PC-3 (cell line): Measurements from ENCODE around the gene MXRA7. TPM values are rescaled to one million over a fixed set of nuclear protein-coding genes. Genes with fewer than 3 reads are reported as not detected.

ENCODE experiments used
- ATAC-seq: fragments of 200-7000 bp; cut with Tn5 transposase; 2 replicates; pipeline ENCODE4 v1.9.1; 2020; ENCODE audit warnings: mild to moderate bottlenecking, moderate library complexity
- Bru-seq: library from RNA; stranded (reverse); fragments of 400-500 nt; gene quantifications from one replicate; lab custom pipeline; 2021; lab: Mats Ljungman, UMichigan
- BruChase-seq, 2 experiments: library from RNA; stranded (reverse); fragments of 400-500 nt; gene quantifications; one replicate each; lab custom pipeline; 2021; lab: Mats Ljungman, UMichigan
- BruUV-seq: library from RNA; stranded (reverse); fragments of 400-500 nt; replicated peaks from 2 replicates; lab custom pipeline; 2021; lab: Mats Ljungman, UMichigan
- CTCF ChIA-PET: fragments of 300-600 bp; sonication (Branson Sonifier 250); formaldehyde crosslinking; loops from one replicate; lab custom pipeline; 2022; ENCODE audit warnings: antibody characterized with exemption; lab: Charles Lee
- POLR2A ChIA-PET: fragments of 300-600 bp; sonication (Branson Sonifier 250); formaldehyde crosslinking; loops from one replicate; lab custom pipeline; 2022; ENCODE audit warnings: antibody characterized with exemption; ENCODE audit not compliant: unreplicated experiment; lab: Charles Lee
- DNase-seq: peaks from one replicate; pipeline ENCODE4 v3.0.0-alpha.2; 2015
- H2AFZ ChIP-seq: fragments of 300-600 bp; sonication (generic); 2 replicates; pipeline ENCODE4 v1.6.0; 2016; ENCODE audit warnings: antibody characterized with exemption, low read length
- H3F3A ChIP-seq: fragments of 300-600 bp; sonication (generic); one replicate; pipeline ENCODE4 v1.6.0; 2017; ENCODE audit warnings: antibody characterized with exemption, low read length, control low read depth, mild to moderate bottlenecking; ENCODE audit not compliant: unreplicated experiment
- H3K27ac ChIP-seq: fragments of 300-600 bp; sonication (generic); 2 replicates; pipeline ENCODE4 v1.5.1; 2016; ENCODE audit warnings: mild to moderate bottlenecking, low read length
- H3K27me3 ChIP-seq: fragments of 300-600 bp; sonication (generic); 2 replicates; pipeline ENCODE4 v1.6.1; 2016; ENCODE audit warnings: low read length, mixed read lengths
- H3K36me3 ChIP-seq: fragments of 300-600 bp; sonication (generic); 2 replicates; pipeline ENCODE4 v1.6.1; 2016; ENCODE audit warnings: low read depth, mixed run types, low read length, mixed read lengths
- H3K4me1 ChIP-seq: fragments of 300-600 bp; sonication (generic); 2 replicates; pipeline ENCODE4 v1.5.1; 2016; ENCODE audit warnings: low read length; ENCODE audit not compliant: insufficient read depth
- H3K4me2 ChIP-seq: fragments of 300-600 bp; sonication (generic); 2 replicates; pipeline ENCODE4 v1.6.0; 2016; ENCODE audit warnings: low read length
- H3K4me3 ChIP-seq: fragments of 300-600 bp; sonication (generic); 2 replicates; pipeline ENCODE4 v1.5.1; 2016; ENCODE audit warnings: mild to moderate bottlenecking, low read length, mixed read lengths
- H3K79me2 ChIP-seq: fragments of 300-600 bp; sonication (generic); 2 replicates; pipeline ENCODE4 v1.6.1; 2017; ENCODE audit warnings: low read length, mixed read lengths
- H3K9ac ChIP-seq: fragments of 300-600 bp; sonication (generic); 2 replicates; pipeline ENCODE4 v1.6.0; 2016; ENCODE audit warnings: mild to moderate bottlenecking, low read length
- H3K9me2 ChIP-seq: fragments of 300-600 bp; sonication (generic); replicated peaks from 2 replicates; pipeline ENCODE4 v1.6.1; 2016; ENCODE audit warnings: mixed run types, low read length, mixed read lengths
- H3K9me3 ChIP-seq: fragments of 300-600 bp; sonication (generic); 2 replicates; pipeline ENCODE4 v1.6.1; 2016; ENCODE audit warnings: low read length, mixed read lengths
- H4K20me1 ChIP-seq: fragments of 300-600 bp; sonication (generic); 2 replicates; pipeline ENCODE4 v1.6.1; 2016; ENCODE audit warnings: low read length, mixed read lengths
- CTCF ChIP-seq: fragments of 300-600 bp; sonication (generic); conservative IDR thresholded peaks from 2 replicates; pipeline ENCODE4 v1.5.1; 2017; ENCODE audit warnings: antibody characterized with exemption, low read depth, mild to moderate bottlenecking, low read length
- EZH2 ChIP-seq: fragments of 300-600 bp; sonication (generic); IDR thresholded peaks from one replicate; pipeline ENCODE4 v1.6.1; 2017; ENCODE audit warnings: antibody characterized with exemption, mild to moderate bottlenecking, low read length; ENCODE audit not compliant: unreplicated experiment
- EZH2phosphoT487 ChIP-seq: fragments of 300-600 bp; sonication (generic); IDR thresholded peaks from 2 replicates; pipeline ENCODE4 v1.6.1; 2018; ENCODE audit warnings: mild to moderate bottlenecking, antibody characterized with exemption, low read length, borderline replicate concordance
- intact Hi-C: fragments of 100-400 bp; cut with micrococcal nuclease; formaldehyde crosslinking; loops from 2 replicates; pipeline ENCODE4 v1.9.0; 2023
- long read RNA-seq: library from polyadenylated mRNA; unstranded; transcript quantifications from one replicate; pipeline ENCODE4 v2.0.0, GENCODE V29; 2021; ENCODE audit not compliant: unreplicated experiment
- total RNA-seq: library from RNA; depleted of rRNA; stranded (reverse); fragments of >200 nt; gene quantifications from 2 replicates; pipeline ENCODE4 v1.2.3, GENCODE V29; 2014; rRNA removed

MXRA7 gene
- total RNA-seq: 98.3 and 148 TPM in 2 replicates
- Bru-seq, nascent RNA: percentile 64 among the genes with signal in this experiment
- BruChase-seq, experiment 1, labeled RNA remaining after a 6-hour chase: percentile 69 among the genes with signal in this experiment
- percentile 61 among the genes with signal in this experiment for BruChase-seq, experiment 2, labeled RNA remaining after a 2-hour chase
- long read RNA-seq, full-length matches to known transcripts: 422 of 459 reads
- long read RNA-seq, partial matches to known transcripts: 2 of 459 reads
- long read RNA-seq, other reads (novel, unspliced or antisense): 35 of 459 reads

DNA sequence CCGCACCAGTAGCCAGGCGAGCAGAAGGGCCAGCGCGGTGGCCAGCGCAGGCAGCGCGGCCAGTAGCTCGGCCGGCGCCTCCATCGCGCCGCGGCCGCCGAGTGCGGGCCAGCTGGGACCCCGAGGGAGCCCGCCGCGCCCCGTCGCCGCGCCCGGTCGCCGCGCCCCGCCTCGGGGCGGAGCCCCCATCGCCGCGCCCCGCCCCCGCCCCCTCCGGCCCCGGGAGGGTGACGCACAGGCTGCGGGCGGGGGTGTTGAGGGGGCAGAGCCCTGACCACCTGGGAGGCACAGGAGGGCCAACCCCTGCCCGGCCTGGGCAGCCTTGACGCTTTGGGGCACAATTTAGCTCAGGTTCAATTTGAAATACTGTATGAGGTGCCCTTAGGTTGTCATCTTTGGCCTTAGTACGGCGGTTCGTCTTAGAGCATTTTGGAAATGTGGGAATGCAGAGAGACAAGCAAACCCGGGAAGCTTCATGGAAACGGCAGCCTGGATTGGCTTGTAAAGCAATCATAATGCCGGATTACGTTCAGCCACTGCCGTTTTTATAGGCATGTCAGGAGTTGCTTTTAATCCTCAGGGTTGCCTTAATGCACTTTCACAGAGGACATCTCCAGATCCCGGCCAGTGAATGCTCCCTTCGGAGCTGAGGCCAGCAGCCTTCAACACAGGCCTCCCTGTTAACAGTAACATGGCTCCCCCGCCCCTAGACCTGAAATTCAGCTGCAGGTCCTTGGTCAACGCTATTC lies at the start of gene MXRA7:
Gene MXRA7, minus strand, starts transcription at position 103 of the 749 bp plus-strand sequence. Its CDS starts 19 bp downstream, at position 84.
- no peaks in the 10 kb centered on the region for H3K9me3 ChIP-seq
- intact Hi-C loops: loop anchor here (1.0 to 10.0 kb wide), 4 partner anchors 15 to 146 kb away; partner anchors contain the start of genes JMJD6, METTL23 and ST6GALNAC1
- peaks cover 36% of the 10 kb centered on the region for H3K79me2 ChIP-seq

GRCh38 chr17:76758570-76758969 lies 47.8 kb upstream of the MXRA7 start:
- ATAC-seq (no peak), DNase-seq (no peak)
- no peaks in the 10 kb centered on the region for H3K79me2 ChIP-seq
- intact Hi-C loops: no loop called here
- H3K4me1 ChIP-seq: no peaks in the 10 kb centered on the region
- H3K27ac ChIP-seq: no peak overlapping the region
- no peak overlapping the region for H3K9ac ChIP-seq
- no peak overlapping the region for H2AFZ ChIP-seq
- H3K36me3 ChIP-seq: peaks cover 8% of the 10 kb centered on the region
- H3K4me3 ChIP-seq: no peak overlapping the region
- no peaks in the 10 kb centered on the region for H3K27me3 ChIP-seq
- CTCF ChIA-PET: interaction anchor here (0.7 kb wide), 1 partner anchor 134 kb away, joined by 10 read pairs; no protein-coding TSS in a partner anchor
- no peak overlapping the region for H3K4me2 ChIP-seq
- POLR2A ChIA-PET: interaction anchor here (0.6 to 0.7 kb wide), 2 partner anchors 20 to 46 kb away, joined by 7 to 20 read pairs; no protein-coding TSS in a partner anchor
- TF ChIP-seq CTCF (no peak), EZH2phosphoT487 (no peak), EZH2 (no peak)
- H3K9me3 ChIP-seq: no peaks in the 10 kb centered on the region
- H3K9me2 ChIP-seq: no peaks in the 10 kb centered on the region
- H4K20me1 ChIP-seq: no peaks in the 10 kb centered on the region
- no peaks in the 10 kb centered on the region for H3F3A ChIP-seq
- BruUV-seq: no TSS peak

More for the DNA sequence above, at the start of gene MXRA7:
- DNase-seq: peak; percentile 78
- peaks cover 20% of the 10 kb centered on the region; the same call in 1 of the 2 replicates for H3K36me3 ChIP-seq
- CTCF ChIA-PET: no interaction called here
- H3K4me1 ChIP-seq: peaks cover 25% of the 10 kb centered on the region
- H3K4me2 ChIP-seq: peak within 1 kb of the TSS; percentile 89
- H3K9me2 ChIP-seq: no peaks in the 10 kb centered on the region
- peak; percentile 54 for ATAC-seq
- BruUV-seq: no TSS peak
- peak within 1 kb of the TSS; percentile 73 for H3K4me3 ChIP-seq
- peak within 1 kb of the TSS; percentile 64 for H3K27ac ChIP-seq
- POLR2A ChIA-PET: interaction anchor here (0.6 kb wide), 2 partner anchors 13 to 22 kb away, joined by 3 read pairs; no protein-coding TSS in a partner anchor
- no peaks in the 10 kb centered on the region for H3K27me3 ChIP-seq
- peak within 1 kb of the TSS; percentile 79 for H2AFZ ChIP-seq
- no peaks in the 10 kb centered on the region for H3F3A ChIP-seq
- H3K9ac ChIP-seq: peak within 1 kb of the TSS; percentile 64
- no peaks in the 10 kb centered on the region for H4K20me1 ChIP-seq
- TF ChIP-seq CTCF: no peak
- no peak for TF ChIP-seq EZH2phosphoT487
- no peak for TF ChIP-seq EZH2
